GM12872 (cell line): ENCODE measurements around the gene ZCCHC7.

ENCODE experiments used
- TF ChIP-seq, protein P1 (sequence below): IDR thresholded peaks from 3 replicates; pipeline ENCODE4 v1.5.1; 2011; ENCODE audit warnings: low read depth, mild to moderate bottlenecking, low read length, moderate library complexity; ENCODE audit not compliant: insufficient read depth

Gene ZCCHC7

DNA sequence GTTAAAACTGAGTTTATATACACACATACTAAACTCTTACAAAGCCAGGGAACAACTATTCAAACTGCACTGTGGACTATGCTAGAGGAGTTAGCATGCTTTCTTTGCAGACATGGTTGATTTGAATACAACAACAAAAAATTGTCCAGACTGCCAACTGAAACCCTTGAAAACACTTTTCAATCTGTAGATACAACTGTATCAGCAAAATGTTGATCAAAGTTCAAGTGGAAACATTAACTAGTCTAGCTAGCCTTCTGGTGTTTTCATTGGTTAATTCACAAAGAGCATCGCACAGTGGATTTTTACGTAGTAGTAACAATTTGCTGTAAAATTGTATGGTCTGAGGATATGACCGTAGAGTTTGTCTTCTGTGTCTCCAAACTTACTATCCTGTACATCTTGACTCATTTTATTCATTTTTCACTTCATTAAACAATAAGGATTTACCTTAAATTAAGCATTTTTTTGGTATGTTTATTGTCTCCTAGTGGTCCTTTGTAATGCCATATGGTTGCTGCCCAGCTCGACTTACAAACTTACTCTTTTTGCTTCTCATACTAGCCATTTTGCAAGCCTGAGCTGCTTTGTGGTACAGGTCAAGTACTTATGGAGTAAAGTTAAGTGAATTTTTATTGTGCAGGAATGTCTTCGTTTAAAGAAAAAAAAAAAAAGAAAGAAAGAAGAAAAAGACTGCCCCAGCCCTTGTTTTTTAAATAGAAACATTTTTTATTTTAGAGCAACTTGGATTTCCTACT lies 123.4 kb downstream of the ZCCHC7 start:
- TF ChIP-seq, protein P1, sequence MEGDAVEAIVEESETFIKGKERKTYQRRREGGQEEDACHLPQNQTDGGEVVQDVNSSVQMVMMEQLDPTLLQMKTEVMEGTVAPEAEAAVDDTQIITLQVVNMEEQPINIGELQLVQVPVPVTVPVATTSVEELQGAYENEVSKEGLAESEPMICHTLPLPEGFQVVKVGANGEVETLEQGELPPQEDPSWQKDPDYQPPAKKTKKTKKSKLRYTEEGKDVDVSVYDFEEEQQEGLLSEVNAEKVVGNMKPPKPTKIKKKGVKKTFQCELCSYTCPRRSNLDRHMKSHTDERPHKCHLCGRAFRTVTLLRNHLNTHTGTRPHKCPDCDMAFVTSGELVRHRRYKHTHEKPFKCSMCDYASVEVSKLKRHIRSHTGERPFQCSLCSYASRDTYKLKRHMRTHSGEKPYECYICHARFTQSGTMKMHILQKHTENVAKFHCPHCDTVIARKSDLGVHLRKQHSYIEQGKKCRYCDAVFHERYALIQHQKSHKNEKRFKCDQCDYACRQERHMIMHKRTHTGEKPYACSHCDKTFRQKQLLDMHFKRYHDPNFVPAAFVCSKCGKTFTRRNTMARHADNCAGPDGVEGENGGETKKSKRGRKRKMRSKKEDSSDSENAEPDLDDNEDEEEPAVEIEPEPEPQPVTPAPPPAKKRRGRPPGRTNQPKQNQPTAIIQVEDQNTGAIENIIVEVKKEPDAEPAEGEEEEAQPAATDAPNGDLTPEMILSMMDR = no peak

DNA sequence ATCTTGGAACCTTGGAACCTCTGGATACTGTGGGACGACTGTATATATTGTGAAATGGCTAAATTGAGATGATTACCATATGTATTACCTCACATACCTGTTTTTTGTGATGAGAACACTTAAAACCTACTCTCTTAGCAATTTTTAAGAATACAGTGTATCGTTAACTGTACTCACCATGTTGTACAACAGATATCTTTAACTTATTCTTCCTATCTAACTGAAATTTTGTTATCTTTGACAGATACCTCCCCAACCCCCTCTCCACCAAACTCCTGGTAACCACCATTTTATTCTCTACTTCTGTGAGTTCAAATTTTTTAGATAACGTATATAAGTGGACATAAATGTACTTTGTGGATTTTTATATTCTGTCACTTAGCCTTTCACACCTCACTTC lies 126.5 kb downstream of the ZCCHC7 start:
- TF ChIP-seq, protein P1 = no peak

DNA sequence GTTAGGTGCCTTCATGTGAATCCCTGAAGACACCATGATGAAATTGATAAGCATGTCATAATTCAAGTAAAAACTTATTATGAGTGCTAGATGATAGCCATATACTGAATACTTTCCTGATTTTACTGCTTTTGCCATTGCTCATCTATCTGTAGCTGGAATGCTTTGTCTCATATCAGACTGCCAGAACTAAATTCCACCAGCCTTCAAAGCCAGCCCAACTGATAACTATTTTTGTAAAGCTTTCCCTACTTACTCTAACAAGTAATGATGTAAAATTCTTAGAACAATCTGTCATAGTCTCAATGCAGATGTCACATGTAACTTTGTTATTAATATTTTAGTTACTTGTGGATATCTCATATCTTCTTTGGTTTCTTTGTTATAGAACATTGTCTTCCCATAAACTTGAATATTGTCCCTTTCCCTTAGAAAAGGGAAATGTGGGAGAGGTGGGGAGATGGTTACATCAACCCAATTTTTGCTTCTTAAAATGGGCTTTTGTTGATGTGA lies 128.3 kb downstream of the ZCCHC7 start:
- TF ChIP-seq, protein P1 = no peak

DNA sequence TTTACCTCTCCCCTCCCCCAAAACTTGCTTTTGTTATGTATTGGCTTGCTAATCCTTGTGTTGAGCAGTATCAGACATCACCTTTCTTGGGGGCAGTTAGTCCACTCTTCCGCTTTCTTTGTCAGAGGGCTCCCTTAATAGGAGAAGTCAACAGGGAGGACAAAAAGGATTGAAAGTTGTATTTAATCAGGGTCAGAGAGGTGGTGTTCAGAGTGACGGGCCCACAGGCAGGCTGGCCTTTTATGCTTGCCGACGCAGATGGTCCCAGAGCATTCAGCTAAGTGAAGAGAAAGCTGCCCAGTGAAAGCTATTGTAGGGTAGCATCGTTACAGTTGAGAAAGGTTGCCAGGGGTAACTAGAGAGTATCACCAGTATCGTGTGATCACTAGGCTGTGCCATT lies 131.1 kb downstream of the ZCCHC7 start:
- TF ChIP-seq, protein P1 = no peak

DNA sequence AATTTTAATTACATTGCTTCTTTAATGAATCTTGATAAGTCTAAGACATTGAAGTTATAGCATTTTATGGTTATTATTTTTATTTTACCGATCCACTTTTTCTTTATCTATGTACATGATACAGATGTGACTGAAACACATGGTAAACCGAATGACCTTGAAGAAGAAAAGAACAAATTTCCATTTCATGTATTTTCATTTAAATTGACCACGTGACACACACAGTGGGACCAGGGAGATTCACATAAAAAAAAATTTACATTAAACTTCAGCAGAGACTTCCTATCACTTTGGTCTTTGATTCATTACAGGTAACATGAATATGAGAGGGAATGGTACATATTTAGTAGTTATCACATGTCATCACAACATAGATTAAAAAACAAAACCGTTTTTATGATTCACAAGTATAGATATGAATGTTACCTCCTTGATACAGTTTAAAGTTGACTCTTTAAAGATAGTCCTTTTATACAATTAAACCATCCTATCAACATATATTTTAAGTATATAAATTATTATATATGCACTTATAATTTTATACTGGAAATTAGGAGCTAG lies 133.1 kb downstream of the ZCCHC7 start:
- TF ChIP-seq, protein P1 = no peak

DNA sequence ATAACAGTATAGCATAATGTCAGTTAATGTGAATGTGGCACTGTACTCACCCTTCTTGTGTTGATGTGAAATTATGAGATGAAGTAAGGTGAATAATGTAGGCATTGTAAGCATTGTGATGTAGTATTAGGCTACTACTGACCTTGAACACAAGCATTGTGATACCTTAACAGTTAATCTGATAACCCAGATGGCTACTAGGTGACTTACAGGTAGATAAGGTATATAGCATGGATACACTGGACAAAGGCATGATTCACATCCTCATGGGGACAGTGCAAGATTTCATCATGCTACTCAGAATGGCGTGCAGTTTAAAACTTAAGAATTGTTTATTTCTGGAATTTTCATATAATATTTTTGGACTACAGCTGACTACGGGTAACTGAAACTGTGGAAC lies 134.8 kb downstream of the ZCCHC7 start:
- TF ChIP-seq, protein P1 = no peak

DNA sequence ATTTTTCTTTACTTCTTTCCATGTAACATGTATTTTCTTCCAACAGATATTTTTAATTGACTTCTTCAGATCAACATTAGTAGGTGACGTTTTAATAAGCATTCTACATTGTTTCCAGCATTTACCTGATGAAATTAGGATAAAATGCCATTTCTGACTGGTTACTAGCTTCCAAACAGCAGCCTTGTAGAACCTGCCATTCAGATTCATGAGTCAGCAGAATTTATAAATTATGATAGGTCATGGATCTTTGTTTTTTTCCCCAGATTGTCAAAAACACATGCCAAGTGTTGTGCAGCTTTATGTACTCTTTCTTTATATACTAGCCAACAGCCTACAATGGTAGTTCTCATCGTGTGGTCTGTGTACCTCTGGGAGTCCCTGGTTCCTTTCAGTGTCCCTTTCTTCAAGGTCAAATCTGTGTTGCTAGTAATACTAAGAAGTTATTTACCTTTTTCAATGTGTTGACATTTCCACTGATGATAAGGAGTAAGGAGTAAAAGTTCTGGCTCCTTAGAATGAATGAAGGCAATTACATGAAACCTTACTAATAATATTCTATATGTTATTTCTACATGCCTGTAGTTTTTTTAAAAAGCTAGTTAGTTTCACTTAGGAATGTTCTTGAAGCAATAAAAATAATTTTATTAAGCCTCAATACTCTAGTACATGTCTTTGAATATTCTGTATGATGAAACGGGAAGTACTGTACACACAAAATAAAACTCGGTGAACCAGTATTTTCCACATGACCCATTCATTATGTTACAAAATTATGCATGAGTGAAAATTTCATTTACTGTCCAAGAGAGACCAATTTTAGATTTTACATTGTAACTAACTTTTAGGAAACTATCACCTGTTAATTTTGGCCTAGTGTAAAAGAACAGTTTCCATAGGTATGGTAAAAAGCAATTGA lies 135.8 kb downstream of the ZCCHC7 start:
- TF ChIP-seq, protein P1 = no peak
